Measurements from ENCODE around the gene LRRN2.

The LRRN2 gene

GRCh38 chr1:204600203-204600602, 85.3 kb downstream of the LRRN2 start:
- no peak for DNase-seq (ENCODE audit: low read depth)

GRCh38 chr1:204599596-204599995, 85.9 kb downstream of the LRRN2 start:
- DNase-seq (ENCODE audit: low read depth): no peak

- no peak for DNase-seq (ENCODE audit: low read depth)
Measured at GRCh38 chr1:204599098-204599497, 86.4 kb downstream of the LRRN2 start.

- no peak for DNase-seq (ENCODE audit: low read depth)
Measured at GRCh38 chr1:204598319-204598969, 87.1 kb downstream of the LRRN2 start.

GRCh38 chr1:204592246-204592948, 93.1 kb downstream of the LRRN2 start:
- DNase-seq (ENCODE audit: low read depth): no peak

GRCh38 chr1:204591473-204592090, 94.0 kb downstream of the LRRN2 start:
- no peak for DNase-seq (ENCODE audit: low read depth)

- no peak for DNase-seq (ENCODE audit: low read depth)
Measured at GRCh38 chr1:204589409-204590038, 96.0 kb downstream of the LRRN2 start.

- DNase-seq (ENCODE audit: low read depth): no peak
Measured at GRCh38 chr1:204588826-204589225, 96.7 kb downstream of the LRRN2 start.

GRCh38 chr1:204587621-204588020, 97.9 kb downstream of the LRRN2 start:
- DNase-seq (ENCODE audit: low read depth): no peak

- DNase-seq (ENCODE audit: low read depth): no peak
Measured at GRCh38 chr1:204584699-204585372, 100.7 kb downstream of the LRRN2 start.

GRCh38 chr1:204583909-204584632, 101.5 kb downstream of the LRRN2 start:
- DNase-seq (ENCODE audit: low read depth): no peak

GRCh38 chr1:204581759-204582158, 103.8 kb downstream of the LRRN2 start:
- no peak for DNase-seq (ENCODE audit: low read depth)

GRCh38 chr1:204580862-204581261, 104.7 kb downstream of the LRRN2 start:
- no peak for DNase-seq (ENCODE audit: low read depth)

- DNase-seq (ENCODE audit: low read depth): no peak
Measured at GRCh38 chr1:204579681-204580080, 105.9 kb downstream of the LRRN2 start.

GRCh38 chr1:204578867-204579664, 106.5 kb downstream of the LRRN2 start:
- no peak for DNase-seq (ENCODE audit: low read depth)

GRCh38 chr1:204577794-204578478, 107.6 kb downstream of the LRRN2 start:
- no peak for DNase-seq (ENCODE audit: low read depth)

- DNase-seq (ENCODE audit: low read depth): no peak
Measured at GRCh38 chr1:204576422-204576821, 109.1 kb downstream of the LRRN2 start.

- DNase-seq (ENCODE audit: low read depth): no peak
Measured at GRCh38 chr1:204575221-204576190, 110.0 kb downstream of the LRRN2 start.

- no peak for DNase-seq (ENCODE audit: low read depth)
Measured at GRCh38 chr1:204574865-204575163, 110.7 kb downstream of the LRRN2 start.
